Caco-2 (cell line): ENCODE measurements around the gene POTEG. TPM values are rescaled to one million over a fixed set of nuclear protein-coding genes. Genes with fewer than 3 reads are reported as not detected.
"Not testable (repeated sequence)": the region's sequence is repeated elsewhere in the genome, so short reads cannot be mapped to it uniquely, and the experiment has no call there.

Source experiments
- Bru-seq: library from RNA; stranded (reverse); fragments of 400-500 nt; gene quantifications from one replicate; lab custom pipeline; 2021; lab: Mats Ljungman, UMichigan
- BruChase-seq, 2 experiments: library from RNA; stranded (reverse); fragments of 400-500 nt; gene quantifications; one replicate each; lab custom pipeline; 2021; lab: Mats Ljungman, UMichigan
- BruUV-seq: library from RNA; stranded (reverse); fragments of 400-500 nt; replicated peaks from 2 replicates; lab custom pipeline; 2021; lab: Mats Ljungman, UMichigan
- CTCF ChIA-PET: fragments of 300-600 bp; sonication (Branson Sonifier 250); formaldehyde crosslinking; loops from one replicate; lab custom pipeline; 2022; ENCODE audit warnings: antibody characterized with exemption; lab: Charles Lee
- POLR2A ChIA-PET: fragments of 300-600 bp; sonication (Branson Sonifier 250); formaldehyde crosslinking; loops from one replicate; lab custom pipeline; 2022; ENCODE audit warnings: antibody characterized with exemption; lab: Charles Lee
- DNase-seq, 2 experiments: peaks; one replicate each; pipeline versions ENCODE4 v3.0.0 to v3.0.0-alpha.2; 2020 to 2022
- H3K27me3 ChIP-seq: replicated peaks from 2 replicates; pipeline ENCODE4 v1.6.0; 2011; ENCODE audit warnings: low read length; ENCODE audit not compliant: control insufficient read depth, insufficient read depth
- H3K36me3 ChIP-seq: 2 replicates; pipeline ENCODE4 v1.5.1; 2011; ENCODE audit warnings: low read length; ENCODE audit not compliant: control insufficient read depth, insufficient read depth
- H3K4me1 ChIP-seq: fragments of 250-450 bp; sonication (Bioruptor Pico); 2 replicates; pipeline ENCODE4 v1.5.1; 2020; ENCODE audit warnings: mild to moderate bottlenecking
- H3K4me3 ChIP-seq: 2 replicates; pipeline ENCODE4 v1.5.1; 2011; ENCODE audit warnings: low read depth, mild to moderate bottlenecking, control low read depth, low read length
- H3K9me3 ChIP-seq: fragments of 250-450 bp; sonication (Bioruptor Pico); 2 replicates; pipeline ENCODE4 v1.5.1; 2020; ENCODE audit warnings: mild to moderate bottlenecking, moderate library complexity
- H3K27ac Mint-ChIP-seq: one replicate; pipeline ENCODE4 v1.8.0; 2022; ENCODE audit warnings: mixed read lengths; ENCODE audit not compliant: unreplicated experiment
- H3K27me3 Mint-ChIP-seq: one replicate; pipeline ENCODE4 v1.8.0; 2022; ENCODE audit warnings: mixed read lengths; ENCODE audit not compliant: insufficient read depth, unreplicated experiment
- H3K36me3 Mint-ChIP-seq: one replicate; pipeline ENCODE4 v1.8.0; 2022; ENCODE audit warnings: mild to moderate bottlenecking, mixed read lengths; ENCODE audit not compliant: insufficient read depth, unreplicated experiment
- H3K4me1 Mint-ChIP-seq: one replicate; pipeline ENCODE4 v1.8.0; 2022; ENCODE audit warnings: low read depth, mixed read lengths; ENCODE audit not compliant: unreplicated experiment
- H3K4me3 Mint-ChIP-seq: one replicate; pipeline ENCODE4 v1.8.0; 2022; ENCODE audit warnings: mild to moderate bottlenecking, moderate library complexity, mixed read lengths; ENCODE audit not compliant: unreplicated experiment
- H3K9me3 Mint-ChIP-seq: one replicate; pipeline ENCODE4 v1.8.0; 2022; ENCODE audit warnings: mixed read lengths; ENCODE audit not compliant: unreplicated experiment
- intact Hi-C: fragments of 100-400 bp; cut with micrococcal nuclease; formaldehyde crosslinking; loops from one replicate; pipeline ENCODE4 v1.10.0; 2022; ENCODE audit not compliant: unreplicated experiment
- long read RNA-seq: library from polyadenylated mRNA; stranded (forward); transcript quantifications from one replicate; pipeline ENCODE4 v2.0.0, GENCODE V29; 2022
- total RNA-seq: library from RNA; stranded (reverse); gene quantifications from 2 replicates; pipeline ENCODE4 v1.2.3, GENCODE V29; 2022

Gene POTEG
- not detected in 2 replicates for total RNA-seq
- percentile 3 among the genes with signal in this experiment for Bru-seq, nascent RNA
- BruChase-seq, experiment 1, labeled RNA remaining after a 2-hour chase, result percentile 6 among the genes with signal in this experiment
- BruChase-seq, experiment 2, labeled RNA remaining after a 6-hour chase, result percentile 9 among the genes with signal in this experiment
- long read RNA-seq, result 0 reads

DNA sequence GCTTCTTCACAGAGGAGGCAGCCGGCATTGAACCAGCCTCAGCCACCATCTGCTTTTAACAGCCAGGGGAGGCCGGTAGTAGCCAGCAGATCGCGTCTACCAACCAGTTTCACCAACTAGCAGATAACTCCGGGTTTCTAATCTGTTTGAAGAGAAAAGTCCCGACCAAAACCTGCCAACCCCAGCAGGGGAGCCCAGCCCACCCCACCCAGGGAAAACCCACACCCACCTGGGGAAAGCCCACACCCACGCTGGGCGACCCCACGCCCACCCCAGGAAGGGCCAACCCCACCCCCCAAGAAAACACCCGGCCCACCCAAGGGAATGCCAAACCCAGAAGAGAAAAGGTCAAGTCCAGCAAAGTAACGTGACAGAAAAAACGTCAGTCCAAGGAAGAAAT, at the start of gene POTEG:
Gene POTEG (minus strand): TSS at position 101 of the 400 bp plus-strand sequence. CDS start 52 bp downstream, at position 49.
- H3K9me3 Mint-ChIP-seq, H3K4me3 ChIP-seq, CTCF ChIA-PET, BruUV-seq, H3K27ac Mint-ChIP-seq, POLR2A ChIA-PET, H3K36me3 ChIP-seq, DNase-seq, H3K27me3 Mint-ChIP-seq, H3K27me3 ChIP-seq, H3K4me3 Mint-ChIP-seq, H3K4me1 ChIP-seq, H3K4me1 Mint-ChIP-seq, intact Hi-C loops, H3K36me3 Mint-ChIP-seq, H3K9me3 ChIP-seq: not testable (repeated sequence)

DNA sequence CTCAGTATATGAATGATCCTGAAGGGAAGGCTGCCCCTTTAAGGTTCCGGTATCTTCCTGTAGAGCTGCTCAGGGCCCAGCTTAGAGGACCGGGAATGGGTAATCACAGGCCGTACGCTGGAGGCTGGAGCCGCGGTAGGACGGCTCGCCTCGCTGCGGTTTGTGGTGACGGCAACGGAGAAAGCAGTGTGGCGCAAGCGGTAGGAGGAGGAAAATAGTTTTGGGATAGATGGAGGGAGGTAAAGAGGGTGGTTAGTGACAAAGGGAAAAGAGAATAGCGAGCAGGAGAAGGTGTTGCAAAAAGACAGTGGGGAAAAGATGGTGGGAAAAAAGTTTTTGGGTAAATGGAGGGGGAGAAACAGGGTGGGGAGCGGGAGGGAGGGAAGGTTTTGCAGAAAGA, 48.0 kb upstream of the POTEG start:
- BruUV-seq, H3K9me3 ChIP-seq, H3K4me3 Mint-ChIP-seq, DNase-seq, POLR2A ChIA-PET, H3K27ac Mint-ChIP-seq, H3K36me3 ChIP-seq, H3K4me1 ChIP-seq, CTCF ChIA-PET, H3K4me3 ChIP-seq, intact Hi-C loops, H3K4me1 Mint-ChIP-seq, H3K27me3 Mint-ChIP-seq, H3K27me3 ChIP-seq, H3K36me3 Mint-ChIP-seq, H3K9me3 Mint-ChIP-seq: not testable (repeated sequence)

DNA sequence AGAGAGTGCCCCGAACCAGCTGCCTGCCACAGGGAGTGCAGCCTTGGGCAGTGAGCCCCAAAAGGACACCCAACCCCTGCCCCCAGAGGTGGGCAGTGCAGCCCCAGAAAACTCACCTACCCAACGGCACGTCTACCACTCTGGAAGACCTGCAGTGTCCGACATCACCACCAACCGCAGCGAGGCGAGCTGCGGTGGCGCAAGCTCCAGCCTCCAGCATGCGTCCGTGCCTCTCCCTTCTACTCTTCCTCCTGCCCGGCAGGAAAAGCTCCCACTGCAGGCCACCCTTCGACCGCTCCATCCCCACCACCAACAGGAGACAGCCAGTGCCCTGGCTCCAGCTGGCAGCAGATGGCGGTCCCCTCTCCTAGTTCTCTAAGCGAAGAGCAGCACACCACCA, 47.3 kb upstream of the POTEG start:
- H3K4me3 Mint-ChIP-seq, H3K27me3 Mint-ChIP-seq, BruUV-seq, H3K4me3 ChIP-seq, H3K4me1 ChIP-seq, H3K36me3 Mint-ChIP-seq, H3K4me1 Mint-ChIP-seq, CTCF ChIA-PET, H3K9me3 Mint-ChIP-seq, H3K27ac Mint-ChIP-seq, intact Hi-C loops, H3K27me3 ChIP-seq, H3K9me3 ChIP-seq, POLR2A ChIA-PET, H3K36me3 ChIP-seq: not testable (repeated sequence)
- peak in 1 of 2 experiments; percentile 28 for DNase-seq

- H3K4me1 Mint-ChIP-seq, H3K27ac Mint-ChIP-seq: not testable (repeated sequence)
These were observed 46.4 kb upstream of the POTEG start for GRCh38 chr14:19480491-19480890.

DNA sequence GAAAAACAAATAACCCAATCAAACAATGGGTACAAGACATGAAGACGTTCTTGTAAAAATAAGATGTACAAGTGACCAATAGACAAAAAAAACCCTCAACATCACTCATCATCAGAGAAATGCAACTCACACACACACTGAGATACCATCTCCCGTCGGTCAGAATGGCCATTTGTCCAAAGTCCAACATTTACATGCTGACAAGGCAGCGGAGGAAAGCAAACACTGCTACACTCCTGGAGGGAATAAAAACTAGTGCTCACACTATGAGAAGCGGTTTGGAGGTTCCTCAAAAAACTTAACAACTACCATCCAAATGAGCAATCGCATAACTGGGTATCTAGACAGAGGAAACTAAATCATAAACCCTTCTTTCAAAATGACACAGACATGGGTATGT, 11.6 kb upstream of the POTEG start:
- H3K36me3 Mint-ChIP-seq, CTCF ChIA-PET, H3K9me3 ChIP-seq, BruUV-seq, H3K4me1 Mint-ChIP-seq, H3K4me1 ChIP-seq, intact Hi-C loops, H3K4me3 Mint-ChIP-seq, DNase-seq, H3K27me3 ChIP-seq, H3K4me3 ChIP-seq, H3K9me3 Mint-ChIP-seq, H3K27me3 Mint-ChIP-seq, H3K36me3 ChIP-seq, POLR2A ChIA-PET, H3K27ac Mint-ChIP-seq: not testable (repeated sequence)

More at GRCh38 chr14:19480491-19480890, 46.4 kb upstream of the POTEG start:
- DNase-seq, H3K27me3 ChIP-seq, H3K36me3 ChIP-seq, H3K4me3 Mint-ChIP-seq, H3K4me1 ChIP-seq, BruUV-seq, POLR2A ChIA-PET, H3K9me3 Mint-ChIP-seq, H3K4me3 ChIP-seq, H3K27me3 Mint-ChIP-seq, H3K36me3 Mint-ChIP-seq, intact Hi-C loops, CTCF ChIA-PET, H3K9me3 ChIP-seq: not testable (repeated sequence)

DNA sequence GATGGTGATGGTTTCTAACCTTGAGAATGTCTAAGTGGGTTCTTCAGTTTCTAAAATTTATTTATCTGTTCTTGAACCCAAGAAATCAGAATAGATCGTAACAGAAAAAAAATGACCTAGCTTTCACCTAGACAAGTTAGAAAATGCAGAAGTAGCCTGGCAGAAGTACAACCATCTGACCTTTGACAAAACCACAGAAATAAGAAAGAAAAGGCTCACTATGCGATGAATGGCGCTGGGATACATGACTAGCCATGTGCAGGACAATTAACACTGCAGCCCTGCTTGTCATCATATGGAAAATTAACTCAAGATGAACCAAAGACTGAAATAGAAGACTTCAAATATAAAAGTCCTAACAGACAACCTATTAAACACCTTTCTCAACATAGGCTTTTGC, 5.7 kb upstream of the POTEG start:
- H3K27ac Mint-ChIP-seq, H3K9me3 Mint-ChIP-seq: not testable (repeated sequence)

DNA sequence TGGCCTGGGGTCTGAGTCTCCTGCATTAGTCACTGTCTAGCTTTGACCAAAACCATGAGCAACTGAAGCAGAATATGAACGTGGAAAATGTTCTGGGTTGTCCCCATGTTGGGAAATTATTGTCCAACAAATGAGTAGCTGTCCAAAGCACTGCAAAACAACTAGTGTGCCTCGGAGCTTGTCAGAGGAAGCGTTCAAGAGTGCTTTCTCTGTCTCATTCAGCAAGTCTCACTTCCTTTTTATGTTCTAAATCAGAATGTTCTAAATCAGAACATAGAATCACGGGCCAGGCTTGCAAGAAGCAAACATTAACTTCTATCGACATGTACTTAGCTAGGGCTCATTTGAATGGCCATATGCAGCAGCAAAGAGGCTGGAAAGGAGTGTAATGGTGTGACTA, 5.1 kb upstream of the POTEG start:
- H3K27ac Mint-ChIP-seq, BruUV-seq, POLR2A ChIA-PET, H3K4me1 ChIP-seq, H3K36me3 Mint-ChIP-seq, H3K27me3 Mint-ChIP-seq, H3K27me3 ChIP-seq, intact Hi-C loops, H3K4me3 ChIP-seq, H3K9me3 Mint-ChIP-seq, H3K4me1 Mint-ChIP-seq, H3K36me3 ChIP-seq, H3K4me3 Mint-ChIP-seq, H3K9me3 ChIP-seq, DNase-seq, CTCF ChIA-PET: not testable (repeated sequence)

More for the DNA sequence above, 5.7 kb upstream of the POTEG start:
- H3K27me3 ChIP-seq, H3K4me3 Mint-ChIP-seq, H3K36me3 ChIP-seq, H3K4me1 ChIP-seq, POLR2A ChIA-PET, BruUV-seq, DNase-seq, H3K27me3 Mint-ChIP-seq, H3K9me3 ChIP-seq, H3K4me1 Mint-ChIP-seq, H3K36me3 Mint-ChIP-seq, intact Hi-C loops, CTCF ChIA-PET, H3K4me3 ChIP-seq: not testable (repeated sequence)
